Measurements from ENCODE around the gene ATP2B3.

ATP2B3 gene

GRCh38 chrX:153620576-153620975, 103.1 kb downstream of the ATP2B3 start:
- no peaks in the 10 kb centered on the region for H3K9me3 ChIP-seq (ENCODE audit: control insufficient read depth, low read length)
- WGBS, 2 experiments (ENCODE audit: insufficient coverage in 2 of 2) = no CpG with 5 or more reads among the region's 5 CpGs
- H3K27ac ChIP-seq (ENCODE audit: low read depth, low read length, severe bottlenecking) = no peak overlapping the region
- H3K4me3 ChIP-seq (ENCODE audit: extremely low read depth, insufficient read depth, low read length, poor library complexity, severe bottlenecking) = no peak overlapping the region
- no peaks in the 10 kb centered on the region for H3K36me3 ChIP-seq (ENCODE audit: control insufficient read depth, insufficient read depth, low read length)
- no peaks in the 10 kb centered on the region for H3K4me1 ChIP-seq (ENCODE audit: control insufficient read depth, insufficient read depth, low read length, poor library complexity, severe bottlenecking)

GRCh38 chrX:153621949-153622598, 104.6 kb downstream of the ATP2B3 start:
- Histone ChIP-seq H3K9me3 (ENCODE audit: control insufficient read depth, low read length) (no peaks in the 10 kb centered on the region), H3K36me3 (ENCODE audit: control insufficient read depth, insufficient read depth, low read length) (no peaks in the 10 kb centered on the region), H3K4me1 (ENCODE audit: control insufficient read depth, insufficient read depth, low read length, poor library complexity, severe bottlenecking) (no peaks in the 10 kb centered on the region), H3K27ac (ENCODE audit: low read depth, low read length, severe bottlenecking) (no peak overlapping the region), H3K4me3 (ENCODE audit: extremely low read depth, insufficient read depth, low read length, poor library complexity, severe bottlenecking) (no peak overlapping the region)
- WGBS, 2 experiments (ENCODE audit: insufficient coverage in 2 of 2) = 90 to 97% methylated on average over 2 to 11 of the region's 27 CpGs

GRCh38 chrX:153622661-153623309, 105.3 kb downstream of the ATP2B3 start:
- Histone ChIP-seq H3K4me1 (ENCODE audit: control insufficient read depth, insufficient read depth, low read length, poor library complexity, severe bottlenecking) (no peaks in the 10 kb centered on the region), H3K27ac (ENCODE audit: low read depth, low read length, severe bottlenecking) (no peak overlapping the region), H3K9me3 (ENCODE audit: control insufficient read depth, low read length) (no peaks in the 10 kb centered on the region), H3K4me3 (ENCODE audit: extremely low read depth, insufficient read depth, low read length, poor library complexity, severe bottlenecking) (no peak overlapping the region), H3K36me3 (ENCODE audit: control insufficient read depth, insufficient read depth, low read length) (no peaks in the 10 kb centered on the region)
- WGBS, 2 experiments (ENCODE audit: insufficient coverage in 2 of 2) = 80 to 90% methylated on average over 5 of the region's 17 CpGs

- Histone ChIP-seq H3K9me3 (ENCODE audit: control insufficient read depth, low read length) (no peaks in the 10 kb centered on the region), H3K36me3 (ENCODE audit: control insufficient read depth, insufficient read depth, low read length) (no peaks in the 10 kb centered on the region), H3K27ac (ENCODE audit: low read depth, low read length, severe bottlenecking) (no peak overlapping the region), H3K4me1 (ENCODE audit: control insufficient read depth, insufficient read depth, low read length, poor library complexity, severe bottlenecking) (no peaks in the 10 kb centered on the region), H3K4me3 (ENCODE audit: extremely low read depth, insufficient read depth, low read length, poor library complexity, severe bottlenecking) (no peak overlapping the region)
- 86 to 100% methylated on average over 2 to 8 of the region's 16 CpGs for WGBS, 2 experiments (ENCODE audit: insufficient coverage in 2 of 2)
Measured at GRCh38 chrX:153623310-153624029, 106.0 kb downstream of the ATP2B3 start.

GRCh38 chrX:153624196-153625091, 107.0 kb downstream of the ATP2B3 start:
- no peak overlapping the region for H3K4me3 ChIP-seq (ENCODE audit: extremely low read depth, insufficient read depth, low read length, poor library complexity, severe bottlenecking)
- no peaks in the 10 kb centered on the region for H3K4me1 ChIP-seq (ENCODE audit: control insufficient read depth, insufficient read depth, low read length, poor library complexity, severe bottlenecking)
- H3K36me3 ChIP-seq (ENCODE audit: control insufficient read depth, insufficient read depth, low read length) = no peaks in the 10 kb centered on the region
- H3K27ac ChIP-seq (ENCODE audit: low read depth, low read length, severe bottlenecking) = no peak overlapping the region
- WGBS, 2 experiments (ENCODE audit: insufficient coverage in 2 of 2) = 86 to 97% methylated on average over 4 of the region's 15 CpGs
- no peaks in the 10 kb centered on the region for H3K9me3 ChIP-seq (ENCODE audit: control insufficient read depth, low read length)

GRCh38 chrX:153625271-153626024, 108.0 kb downstream of the ATP2B3 start:
- 92 to 93% methylated on average over 2 to 3 of the region's 21 CpGs for WGBS, 2 experiments (ENCODE audit: insufficient coverage in 2 of 2)
- H3K4me1 ChIP-seq (ENCODE audit: control insufficient read depth, insufficient read depth, low read length, poor library complexity, severe bottlenecking) = no peaks in the 10 kb centered on the region
- H3K4me3 ChIP-seq (ENCODE audit: extremely low read depth, insufficient read depth, low read length, poor library complexity, severe bottlenecking) = no peak overlapping the region
- no peaks in the 10 kb centered on the region for H3K36me3 ChIP-seq (ENCODE audit: control insufficient read depth, insufficient read depth, low read length)
- no peak overlapping the region for H3K27ac ChIP-seq (ENCODE audit: low read depth, low read length, severe bottlenecking)
- H3K9me3 ChIP-seq (ENCODE audit: control insufficient read depth, low read length) = no peaks in the 10 kb centered on the region

GRCh38 chrX:153626025-153626633, 108.7 kb downstream of the ATP2B3 start:
- WGBS, 2 experiments (ENCODE audit: insufficient coverage in 2 of 2) = 80 to 87% methylated on average over 2 to 10 of the region's 16 CpGs
- no peaks in the 10 kb centered on the region for H3K4me1 ChIP-seq (ENCODE audit: control insufficient read depth, insufficient read depth, low read length, poor library complexity, severe bottlenecking)
- H3K9me3 ChIP-seq (ENCODE audit: control insufficient read depth, low read length) = no peaks in the 10 kb centered on the region
- H3K36me3 ChIP-seq (ENCODE audit: control insufficient read depth, insufficient read depth, low read length) = no peaks in the 10 kb centered on the region
- no peak overlapping the region for H3K4me3 ChIP-seq (ENCODE audit: extremely low read depth, insufficient read depth, low read length, poor library complexity, severe bottlenecking)
- H3K27ac ChIP-seq (ENCODE audit: low read depth, low read length, severe bottlenecking) = no peak overlapping the region

GRCh38 chrX:153626863-153627674, 109.6 kb downstream of the ATP2B3 start:
- 90% methylated on average over 2 to 15 of the region's 35 CpGs for WGBS, 2 experiments (ENCODE audit: insufficient coverage in 2 of 2)
- no peaks in the 10 kb centered on the region for H3K4me1 ChIP-seq (ENCODE audit: control insufficient read depth, insufficient read depth, low read length, poor library complexity, severe bottlenecking)
- no peak overlapping the region for H3K4me3 ChIP-seq (ENCODE audit: extremely low read depth, insufficient read depth, low read length, poor library complexity, severe bottlenecking)
- H3K36me3 ChIP-seq (ENCODE audit: control insufficient read depth, insufficient read depth, low read length) = no peaks in the 10 kb centered on the region
- no peak overlapping the region for H3K27ac ChIP-seq (ENCODE audit: low read depth, low read length, severe bottlenecking)
- no peaks in the 10 kb centered on the region for H3K9me3 ChIP-seq (ENCODE audit: control insufficient read depth, low read length)

- no peaks in the 10 kb centered on the region for H3K4me1 ChIP-seq (ENCODE audit: control insufficient read depth, insufficient read depth, low read length, poor library complexity, severe bottlenecking)
- no peaks in the 10 kb centered on the region for H3K9me3 ChIP-seq (ENCODE audit: control insufficient read depth, low read length)
- H3K4me3 ChIP-seq (ENCODE audit: extremely low read depth, insufficient read depth, low read length, poor library complexity, severe bottlenecking) = no peak overlapping the region
- 76 to 89% methylated on average over 6 to 10 of the region's 15 CpGs for WGBS, 2 experiments (ENCODE audit: insufficient coverage in 2 of 2)
- H3K36me3 ChIP-seq (ENCODE audit: control insufficient read depth, insufficient read depth, low read length) = no peaks in the 10 kb centered on the region
- H3K27ac ChIP-seq (ENCODE audit: low read depth, low read length, severe bottlenecking) = no peak overlapping the region
Measured at GRCh38 chrX:153627675-153628111, 110.3 kb downstream of the ATP2B3 start.
